Lung (tissue), 12 donors: ENCODE results near the gene SERPINI1. TPM values are rescaled to one million over a fixed set of nuclear protein-coding genes. Genes with fewer than 3 reads are reported as not detected.

ENCODE experiments used
- ATAC-seq: fragments of 200-7000 bp; cut with Tn5 transposase; one replicate; pipeline ENCODE4 v1.9.1; 2020; ENCODE audit warnings: moderate number of reproducible peaks; ENCODE audit not compliant: insufficient read depth, low FRiP score
- DNase-seq, 3 donors: peaks; one replicate each; pipeline ENCODE4 v3.0.0-alpha.2; 2013 to 2017
- H3K27ac ChIP-seq, 2 donors: one replicate each; pipeline ENCODE4 v1.5.1; 2013; ENCODE audit warnings: mild to moderate bottlenecking in 2 of 2, moderate library complexity in 2 of 2, control low read depth in 1 of 2, inconsistent platforms in 1 of 2, low read depth in 1 of 2, low read length in 1 of 2
- H3K27me3 ChIP-seq, 3 donors: one replicate each; pipeline ENCODE4 v1.5.1; 2013; ENCODE audit warnings: low read length in 2 of 3; ENCODE audit not compliant: control insufficient read depth in 3 of 3, insufficient read depth in 3 of 3
- H3K36me3 ChIP-seq, 4 donors: one replicate each; pipeline ENCODE4 v1.5.1; 2013; ENCODE audit warnings: low read length in 4 of 4, mild to moderate bottlenecking in 1 of 4, moderate library complexity in 1 of 4; ENCODE audit not compliant: control insufficient read depth in 4 of 4, insufficient read depth in 4 of 4
- H3K4me1 ChIP-seq, 5 donors: one replicate each; pipeline ENCODE4 v1.5.1; 2013; ENCODE audit warnings: low read length in 5 of 5, mild to moderate bottlenecking in 2 of 5, moderate library complexity in 1 of 5; ENCODE audit not compliant: control insufficient read depth in 5 of 5, insufficient read depth in 5 of 5
- H3K4me3 ChIP-seq: one replicate; pipeline ENCODE4 v1.5.1; 2013; ENCODE audit warnings: mild to moderate bottlenecking, control low read depth, moderate library complexity
- H3K9ac ChIP-seq, 2 donors: one replicate each; pipeline ENCODE4 v1.5.1; 2013; ENCODE audit warnings: low read length in 2 of 2, control low read depth in 1 of 2; ENCODE audit not compliant: insufficient read depth in 1 of 2
- H3K9me3 ChIP-seq, 4 donors: one replicate each; pipeline ENCODE4 v1.5.1; 2013; ENCODE audit warnings: low read length in 3 of 4, mild to moderate bottlenecking in 1 of 4, moderate library complexity in 1 of 4; ENCODE audit not compliant: control insufficient read depth in 4 of 4, insufficient read depth in 3 of 4
- WGBS, 2 donors: extraction: QIAGEN DNeasy Blood & Tissue Kit; methylation state at CpG; one replicate each; pipeline ENCODE4 v1.1.7; 2013; 5-methylcytosine and 5-hydroxymethylcytosine counted together
- polyA plus RNA-seq, 2 donors: library from polyadenylated mRNA; stranded (reverse); fragments of 200-250 nt; gene quantifications; one replicate each; pipeline ENCODE4 v1.2.1, GENCODE V29; 2013
- total RNA-seq, 2 donors: library from RNA; depleted of rRNA in 1 of 2; stranded (reverse); fragments of >200 nt in 1 of 2; gene quantifications; one replicate each; pipeline ENCODE4 v1.2.1, GENCODE V29; 2014 to 2021
- TF ChIP-seq, protein P1 (sequence below): IDR thresholded peaks from 2 replicates; pipeline ENCODE4 v1.5.1; 2012; ENCODE audit warnings: mild to moderate bottlenecking; ENCODE audit errors: control extremely low read depth, extremely low read depth
- donor health status: control.
- donor health status: control.
- donor health status: Bipolar disorder and iron deficiency.
- donor health status: healthy.
- donor health status: DM: yes; HTN: yes; CAD: no.

SERPINI1 gene
- total and polyA plus RNA-seq, 4 donors = 3.3 to 18.3 (median 5.5) TPM

DNA sequence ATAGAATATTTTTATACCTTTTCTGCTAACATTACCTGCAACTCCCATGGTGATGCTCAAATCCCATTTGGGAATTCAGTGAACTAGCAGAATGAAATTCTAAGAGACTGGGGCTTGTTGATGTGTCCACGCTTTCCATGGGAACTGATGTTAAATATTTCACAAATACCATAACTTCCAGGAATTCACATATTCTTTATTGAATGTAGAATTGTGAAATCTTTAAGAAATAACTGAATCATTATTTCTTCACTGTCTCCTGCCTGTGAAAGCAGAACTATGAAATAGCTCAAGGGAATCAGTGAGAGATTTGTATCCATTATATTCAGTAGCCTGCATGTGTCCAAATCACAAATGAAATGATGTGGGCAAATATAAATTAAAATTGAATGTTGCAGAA lies 130.8 kb downstream of the SERPINI1 start:
- Histone ChIP-seq H3K9me3 (peaks cover 0 to 2% (median 0%) of the 10 kb centered on the region in 4 donors), H3K4me1 (peaks cover 0 to 15% (median 6%) of the 10 kb centered on the region in 5 donors), H3K27ac (peak overlapping the region in 1 of 2 donors; percentile 60), H3K36me3 (no peaks in the 10 kb centered on the region), H3K27me3 (no peaks in the 10 kb centered on the region), H3K9ac (no peak overlapping the region), H3K4me3 (no peak overlapping the region)
- TF ChIP-seq, protein P1, sequence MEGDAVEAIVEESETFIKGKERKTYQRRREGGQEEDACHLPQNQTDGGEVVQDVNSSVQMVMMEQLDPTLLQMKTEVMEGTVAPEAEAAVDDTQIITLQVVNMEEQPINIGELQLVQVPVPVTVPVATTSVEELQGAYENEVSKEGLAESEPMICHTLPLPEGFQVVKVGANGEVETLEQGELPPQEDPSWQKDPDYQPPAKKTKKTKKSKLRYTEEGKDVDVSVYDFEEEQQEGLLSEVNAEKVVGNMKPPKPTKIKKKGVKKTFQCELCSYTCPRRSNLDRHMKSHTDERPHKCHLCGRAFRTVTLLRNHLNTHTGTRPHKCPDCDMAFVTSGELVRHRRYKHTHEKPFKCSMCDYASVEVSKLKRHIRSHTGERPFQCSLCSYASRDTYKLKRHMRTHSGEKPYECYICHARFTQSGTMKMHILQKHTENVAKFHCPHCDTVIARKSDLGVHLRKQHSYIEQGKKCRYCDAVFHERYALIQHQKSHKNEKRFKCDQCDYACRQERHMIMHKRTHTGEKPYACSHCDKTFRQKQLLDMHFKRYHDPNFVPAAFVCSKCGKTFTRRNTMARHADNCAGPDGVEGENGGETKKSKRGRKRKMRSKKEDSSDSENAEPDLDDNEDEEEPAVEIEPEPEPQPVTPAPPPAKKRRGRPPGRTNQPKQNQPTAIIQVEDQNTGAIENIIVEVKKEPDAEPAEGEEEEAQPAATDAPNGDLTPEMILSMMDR = no peak
- 31 to 54% methylated on average over 1 of the region's 1 CpG for WGBS, 2 donors
- DNase-seq (no peak), ATAC-seq (peak; percentile 14)

DNA sequence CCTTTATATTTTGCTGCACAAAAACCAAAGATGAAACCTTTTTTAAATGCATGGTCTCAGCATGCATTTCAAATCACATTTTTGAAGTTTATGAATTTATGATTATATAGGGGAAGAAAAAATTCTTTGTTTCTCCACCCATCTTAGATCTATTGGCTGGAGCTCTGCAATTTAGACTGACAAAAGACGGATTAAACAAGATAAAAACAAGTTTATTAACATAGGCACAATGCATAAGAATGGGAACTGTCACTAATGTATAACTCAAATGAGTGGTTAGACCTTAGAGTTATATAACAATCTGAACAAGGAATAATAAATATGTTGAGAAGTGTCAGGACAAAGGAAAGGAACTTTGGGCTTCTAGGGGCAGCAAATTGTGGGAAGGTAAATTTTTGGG lies 132.5 kb downstream of the SERPINI1 start:
- Histone ChIP-seq H3K9ac (no peak overlapping the region), H3K9me3 (peaks cover 0 to 2% (median 0%) of the 10 kb centered on the region in 4 donors), H3K27me3 (no peaks in the 10 kb centered on the region), H3K36me3 (no peaks in the 10 kb centered on the region), H3K4me1 (peaks cover 0 to 13% (median 0%) of the 10 kb centered on the region in 5 donors), H3K4me3 (no peak overlapping the region), H3K27ac (peak overlapping the region in 1 of 2 donors; percentile 27)
- TF ChIP-seq, protein P1 = no peak
- 73 to 81% methylated on average over 1 of the region's 1 CpG for WGBS, 2 donors
- no peak for DNase-seq
- no peak for ATAC-seq

DNA sequence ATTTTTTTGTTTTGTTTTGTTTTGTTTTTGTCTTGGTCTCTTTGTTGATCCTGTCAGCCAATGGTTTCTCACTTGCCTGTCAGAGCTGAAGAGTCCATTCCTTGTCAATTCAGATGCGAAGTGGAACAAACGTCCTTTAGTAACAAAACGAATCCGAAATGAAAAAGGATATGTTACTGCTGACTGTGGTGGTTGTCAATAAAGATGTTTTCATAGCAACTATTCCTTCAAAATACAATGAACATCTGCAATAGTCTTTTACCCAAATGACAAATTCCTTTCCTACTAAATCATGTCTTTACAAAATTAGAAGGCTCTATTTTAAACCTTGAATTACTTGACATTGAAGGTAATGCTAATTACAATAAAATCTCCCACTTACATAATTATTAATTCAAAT lies 134.7 kb downstream of the SERPINI1 start:
- Histone ChIP-seq H3K4me3 (no peak overlapping the region), H3K36me3 (no peaks in the 10 kb centered on the region), H3K27ac (peak overlapping the region in 1 of 2 donors; percentile 81), H3K9me3 (no peaks in the 10 kb centered on the region), H3K27me3 (no peaks in the 10 kb centered on the region), H3K9ac (no peak overlapping the region), H3K4me1 (peaks cover 0 to 12% (median 0%) of the 10 kb centered on the region in 5 donors)
- WGBS, 2 donors = 76 to 89% methylated on average over 4 of the region's 4 CpGs
- no peak for ATAC-seq
- TF ChIP-seq, protein P1 = no peak
- no peak for DNase-seq

DNA sequence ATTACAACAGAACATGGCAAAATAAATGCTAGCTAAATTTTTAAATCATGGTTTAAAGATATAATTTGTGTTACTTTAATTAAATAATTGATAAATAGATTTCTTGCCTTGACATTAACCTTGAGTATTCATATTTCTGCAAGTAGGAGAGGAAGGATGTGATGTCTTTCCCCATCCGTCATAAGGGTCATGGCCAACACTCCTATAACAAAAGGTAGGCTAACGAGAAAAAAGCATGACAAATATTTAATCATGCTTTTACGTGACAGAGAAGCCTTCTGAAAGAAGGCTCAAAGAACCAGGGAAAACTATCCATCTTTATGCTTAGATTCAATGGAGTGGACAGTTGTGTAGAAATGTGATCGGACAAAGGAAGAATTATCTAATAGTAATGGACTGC lies 135.2 kb downstream of the SERPINI1 start:
- WGBS, 2 donors = 70 to 78% methylated on average over 4 of the region's 4 CpGs
- Histone ChIP-seq H3K9ac (no peak overlapping the region), H3K27me3 (no peaks in the 10 kb centered on the region), H3K4me3 (no peak overlapping the region), H3K36me3 (no peaks in the 10 kb centered on the region), H3K27ac (peak overlapping the region in 1 of 2 donors; percentile 69), H3K9me3 (no peaks in the 10 kb centered on the region), H3K4me1 (peaks cover 0 to 12% (median 0%) of the 10 kb centered on the region in 5 donors)
- ATAC-seq = no peak
- no peak for DNase-seq
- TF ChIP-seq, protein P1 = no peak
